A549 treated with GW870086 at 1 μM for 4 hours (cell line): ENCODE data around the gene ZNF853. TPM values are rescaled to one million over a fixed set of nuclear protein-coding genes. Genes with fewer than 3 reads are reported as not detected.

Experiments
- total RNA-seq: library from RNA; stranded (reverse); fragments of 200-300 nt; extraction: Qiagen RNA extraction; gene quantifications from 5 replicates; pipeline ENCODE4 v1.2.3, GENCODE V29; 2022; ENCODE audit warnings: low read depth

ZNF853 gene
- total RNA-seq = 1.7 to 2.9 TPM (median 2.5 TPM) in 5 replicates

GRCh38 chr7:6614953-6615722 is at the start of gene ZNF853:
TSS of gene ZNF853 (plus strand) at chr7:6615610. CDS start at chr7:6616175, 565 bp downstream.

GRCh38 chr7:6577369-6578113 is 37.9 kb upstream of the ZNF853 start, which contains the start of gene ZDHHC4:
TSS of gene ZDHHC4 (plus strand) at chr7:6577454. CDS start at chr7:6580562, 3,108 bp downstream.

GRCh38 chr7:6589829-6590644 is 25.4 kb upstream of the ZNF853 start, which contains the start of gene INTS15:
TSS of gene INTS15 (plus strand) at chr7:6590021. CDS start at chr7:6590284, 263 bp downstream.

GRCh38 chr7:6636741-6637543 is 21.5 kb downstream of the ZNF853 start, which contains the start of gene ZNF316:
TSS of gene ZNF316 (plus strand) at chr7:6637318. CDS start at chr7:6642410, 5,092 bp downstream.

Other genes with a start within 250 kb of the ZNF853 start
- gene RAC1, start 241.1 kb upstream of the ZNF853 start, total RNA-seq = 287 to 394 TPM (median 384 TPM) in 5 replicates
- gene DAGLB, start 167.7 kb upstream of the ZNF853 start, total RNA-seq = 20.2 to 26.8 TPM (median 24.8 TPM) in 5 replicates
- 119 to 151 TPM (median 137 TPM) in 5 replicates for gene KDELR2, start 131.5 kb upstream of the ZNF853 start, total RNA-seq
- 0.03 TPM in 1 of 5 replicates, not detected in the others for gene GRID2IP, start 64.1 kb upstream of the ZNF853 start, total RNA-seq
- gene ZDHHC4, start 38.2 kb upstream of the ZNF853 start, total RNA-seq = 44.4 to 51.8 TPM (median 49.7 TPM) in 5 replicates
- 19.0 to 28.8 TPM (median 24.4 TPM) in 5 replicates for gene INTS15, start 25.6 kb upstream of the ZNF853 start, total RNA-seq
- gene ZNF316, start 21.7 kb downstream of the ZNF853 start, total RNA-seq = 8.8 to 14.3 TPM (median 13.4 TPM) in 5 replicates
- gene ZNF12, start 91.3 kb downstream of the ZNF853 start, total RNA-seq = 9.6 to 13.7 TPM (median 11.5 TPM) in 5 replicates
- gene RSPH10B2, start 138.5 kb downstream of the ZNF853 start, total RNA-seq = 0.06 to 0.09 TPM (median 0.06 TPM) in 3 of 5 replicates, not detected in the others
- gene CCZ1B, start 210.7 kb downstream of the ZNF853 start, total RNA-seq = 20.9 to 30.5 TPM (median 25.1 TPM) in 5 replicates